GM19463 (cell line): Measurements from ENCODE around the gene MASP1.
A peak's percentile ranks its signal among the peaks of the same experiment; 100 is the strongest.

Experiments
- ATAC-seq: cut with Tn5 transposase; IDR thresholded peaks from one replicate; pipeline ENCODE4 v1.9.1; 2021; ENCODE audit warnings: mild to moderate bottlenecking, moderate library complexity; ENCODE audit not compliant: unreplicated experiment

MASP1 gene

DNA sequence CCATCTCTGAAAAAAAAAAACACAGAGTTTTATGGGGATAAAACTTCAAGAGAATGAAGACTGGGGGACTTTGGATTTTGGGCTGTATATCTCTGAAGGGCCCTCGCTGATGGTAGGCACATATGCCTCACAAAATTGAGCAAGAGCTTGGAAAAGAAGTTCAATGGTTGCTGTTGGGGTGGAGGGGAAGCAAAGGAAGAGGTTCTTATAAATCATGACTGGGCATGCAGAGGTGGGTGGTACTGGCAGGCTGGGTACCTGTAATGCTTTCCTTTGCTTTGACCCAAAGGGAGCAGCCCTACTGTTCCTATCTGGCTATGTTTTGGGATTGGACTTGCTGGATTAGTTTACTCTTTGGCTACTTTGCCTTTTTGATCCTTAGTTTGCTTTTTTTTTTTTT, 100.3 kb downstream of the MASP1 start:
- no peak for ATAC-seq

DNA sequence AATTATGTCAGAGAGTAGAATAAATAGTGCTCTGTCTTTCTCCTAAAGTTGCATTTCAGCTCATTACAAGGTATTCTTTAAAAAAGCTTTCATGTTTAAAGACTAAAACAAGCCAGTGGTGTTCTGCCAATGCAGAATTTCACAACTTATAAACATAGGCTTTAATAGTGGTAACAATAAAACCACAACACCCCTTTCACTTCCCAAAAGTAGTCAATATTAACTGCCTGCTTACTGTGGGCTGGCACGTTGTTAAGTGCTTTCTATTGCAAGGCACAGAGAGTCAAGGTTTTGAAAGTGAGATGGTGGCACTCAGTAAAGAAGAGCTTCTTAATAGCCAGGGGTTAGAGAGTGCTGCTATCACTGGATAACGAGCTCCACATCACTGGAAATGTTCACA, 102.6 kb downstream of the MASP1 start:
- no peak for ATAC-seq

DNA sequence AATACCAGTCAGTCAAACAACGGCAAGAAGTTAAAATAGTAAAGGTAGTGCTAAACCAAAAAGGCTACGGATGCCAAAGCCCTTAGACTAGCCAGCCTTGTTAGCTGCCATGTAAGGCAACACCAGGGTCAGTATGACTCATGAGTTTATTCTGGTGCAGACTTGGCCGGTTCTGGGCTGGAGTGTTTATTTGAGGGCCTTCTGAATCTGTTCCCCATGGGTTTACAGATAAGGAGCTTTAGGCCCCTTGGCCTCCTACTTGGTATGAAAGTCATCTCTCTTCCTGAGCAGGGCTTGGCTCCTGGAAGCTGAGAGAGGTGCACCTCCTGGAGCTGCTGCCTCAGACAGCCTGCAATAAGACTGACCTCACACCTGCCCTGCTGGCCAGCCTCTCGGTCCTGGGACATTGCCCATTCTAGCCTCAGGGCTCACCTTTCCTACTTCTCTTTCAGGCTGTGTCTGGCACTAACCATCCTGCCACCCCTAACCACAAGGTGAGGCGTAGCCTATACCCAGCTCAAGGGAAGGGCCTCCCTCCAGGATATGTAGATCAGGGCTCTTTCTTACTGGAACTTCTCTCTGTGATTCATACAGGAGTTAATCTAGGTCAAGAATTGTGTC, 104.6 kb downstream of the MASP1 start:
- ATAC-seq = peak; percentile 53

DNA sequence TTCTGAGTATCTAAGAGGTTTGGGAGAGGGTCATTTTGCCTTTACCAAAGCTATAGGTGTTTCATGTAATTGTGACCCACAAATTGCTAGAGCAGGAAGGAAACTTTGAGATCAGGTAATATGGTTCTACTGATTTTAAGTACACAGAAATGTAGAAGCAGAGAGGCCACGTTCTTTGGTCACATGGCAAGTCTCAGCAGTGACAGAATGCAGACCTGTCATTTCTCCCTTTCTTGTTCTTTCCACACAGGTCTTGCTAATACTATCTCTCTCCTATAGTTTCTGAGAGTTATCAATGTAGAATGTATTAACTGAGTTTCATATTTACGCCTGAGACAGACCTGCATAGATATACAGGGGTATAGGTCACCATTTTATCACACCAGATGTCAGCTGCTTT, 105.2 kb downstream of the MASP1 start:
- ATAC-seq = peak; percentile 31

DNA sequence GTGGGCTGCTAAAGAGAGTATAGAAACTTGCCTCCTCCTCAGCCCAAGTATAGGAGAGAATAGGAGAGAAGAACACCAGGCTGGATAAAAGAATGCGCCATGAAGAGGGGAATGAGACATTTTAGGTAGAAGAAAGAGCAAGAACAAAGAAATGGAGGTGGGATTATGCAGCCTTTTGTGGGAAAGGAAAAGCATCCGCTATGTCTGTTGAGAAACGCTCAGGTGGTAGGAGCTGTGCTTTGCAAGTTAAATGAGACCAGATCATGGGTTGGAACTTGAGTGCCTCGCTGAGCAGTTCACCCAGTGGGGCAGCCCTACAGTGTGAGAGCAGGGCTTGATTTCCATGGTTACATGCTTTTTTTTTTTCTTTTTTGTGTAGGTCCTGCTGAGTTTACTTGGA, 105.8 kb downstream of the MASP1 start:
- no peak for ATAC-seq
